Transverse colon (tissue), 3 donors: ENCODE results near the gene PPP1R9A.

Source experiments
- CTCF ChIP-seq, 5 experiments: fragments of 200-600 bp in 3 of 5; fragments of 450-650 bp in 2 of 5; sonication (generic) in 3 of 5; IDR thresholded peaks; 1 replicate in 2 of 5; 2 replicates in 3 of 5; pipeline ENCODE4 v1.5.1; 2016 to 2017; ENCODE audit warnings: antibody characterized with exemption in 5 of 5, inconsistent platforms in 3 of 5, mild to moderate bottlenecking in 2 of 5, moderate library complexity in 1 of 5
- POLR2A ChIP-seq: fragments of 450-650 bp; IDR thresholded peaks from one replicate; pipeline ENCODE4 v1.6.1; 2016; ENCODE audit warnings: antibody characterized with exemption, mild to moderate bottlenecking, moderate library complexity

- TF ChIP-seq POLR2A (peak; percentile 13), CTCF (IDR thresholded peaks at IDR 0.05) (peak; percentile 23 to 43 (median 36))
Observed at GRCh38 chr7:94907026-94907810, at the start of gene PPP1R9A.
